ENCODE measurements around the gene GRK7.

DNA sequence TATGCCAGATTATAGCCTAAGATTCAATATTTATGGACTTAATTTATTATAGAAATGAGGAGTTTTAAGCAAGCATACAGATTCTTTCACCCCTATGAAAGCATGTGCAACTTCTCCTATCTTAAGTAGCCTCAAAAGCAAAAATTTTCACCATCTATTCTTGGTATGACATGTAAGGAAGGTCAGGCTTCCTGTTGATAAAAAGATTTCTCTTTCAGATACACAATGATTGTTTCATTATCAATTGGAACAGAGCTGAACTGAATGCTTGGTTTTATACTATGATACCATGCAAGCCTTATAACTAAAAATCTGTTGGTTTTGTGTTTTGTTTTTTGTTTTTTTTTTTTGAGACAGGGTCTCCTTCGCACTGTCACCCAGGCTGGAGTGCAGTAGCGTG is 3.9 kb downstream of the GRK7 start:
- TF ChIP-seq, protein P1, sequence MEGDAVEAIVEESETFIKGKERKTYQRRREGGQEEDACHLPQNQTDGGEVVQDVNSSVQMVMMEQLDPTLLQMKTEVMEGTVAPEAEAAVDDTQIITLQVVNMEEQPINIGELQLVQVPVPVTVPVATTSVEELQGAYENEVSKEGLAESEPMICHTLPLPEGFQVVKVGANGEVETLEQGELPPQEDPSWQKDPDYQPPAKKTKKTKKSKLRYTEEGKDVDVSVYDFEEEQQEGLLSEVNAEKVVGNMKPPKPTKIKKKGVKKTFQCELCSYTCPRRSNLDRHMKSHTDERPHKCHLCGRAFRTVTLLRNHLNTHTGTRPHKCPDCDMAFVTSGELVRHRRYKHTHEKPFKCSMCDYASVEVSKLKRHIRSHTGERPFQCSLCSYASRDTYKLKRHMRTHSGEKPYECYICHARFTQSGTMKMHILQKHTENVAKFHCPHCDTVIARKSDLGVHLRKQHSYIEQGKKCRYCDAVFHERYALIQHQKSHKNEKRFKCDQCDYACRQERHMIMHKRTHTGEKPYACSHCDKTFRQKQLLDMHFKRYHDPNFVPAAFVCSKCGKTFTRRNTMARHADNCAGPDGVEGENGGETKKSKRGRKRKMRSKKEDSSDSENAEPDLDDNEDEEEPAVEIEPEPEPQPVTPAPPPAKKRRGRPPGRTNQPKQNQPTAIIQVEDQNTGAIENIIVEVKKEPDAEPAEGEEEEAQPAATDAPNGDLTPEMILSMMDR (conservative IDR thresholded peaks at IDR 0.05; ENCODE audit: low read length) = no peak
- no peak for TF ChIP-seq EZH2phosphoT487 (IDR thresholded peaks at IDR 0.05; ENCODE audit: borderline replicate concordance)
